HG02970 (cell line): ENCODE results near the gene CCT6B.

ENCODE experiments used
- ATAC-seq: cut with Tn5 transposase; IDR thresholded peaks from one replicate; pipeline ENCODE4 v1.9.1; 2021; ENCODE audit warnings: mild to moderate bottlenecking, moderate library complexity, moderate number of reproducible peaks; ENCODE audit not compliant: unreplicated experiment, low FRiP score

The CCT6B gene

GRCh38 chr17:34892461-34893249, 68.6 kb downstream of the CCT6B start:
- ATAC-seq, result no peak

- ATAC-seq, result no peak
These were observed 74.4 kb downstream of the CCT6B start for GRCh38 chr17:34886831-34887230.

GRCh38 chr17:34885076-34885475, 76.2 kb downstream of the CCT6B start:
- ATAC-seq, result no peak

- no peak for ATAC-seq
These were observed 76.7 kb downstream of the CCT6B start for GRCh38 chr17:34884597-34884996.

- ATAC-seq, result no peak
These were observed 77.9 kb downstream of the CCT6B start for GRCh38 chr17:34883106-34884000.

- ATAC-seq, result no peak
These were observed 82.1 kb downstream of the CCT6B start for GRCh38 chr17:34879146-34879545.
